ENCODE measurements around the gene CACNB2.

Gene CACNB2

DNA sequence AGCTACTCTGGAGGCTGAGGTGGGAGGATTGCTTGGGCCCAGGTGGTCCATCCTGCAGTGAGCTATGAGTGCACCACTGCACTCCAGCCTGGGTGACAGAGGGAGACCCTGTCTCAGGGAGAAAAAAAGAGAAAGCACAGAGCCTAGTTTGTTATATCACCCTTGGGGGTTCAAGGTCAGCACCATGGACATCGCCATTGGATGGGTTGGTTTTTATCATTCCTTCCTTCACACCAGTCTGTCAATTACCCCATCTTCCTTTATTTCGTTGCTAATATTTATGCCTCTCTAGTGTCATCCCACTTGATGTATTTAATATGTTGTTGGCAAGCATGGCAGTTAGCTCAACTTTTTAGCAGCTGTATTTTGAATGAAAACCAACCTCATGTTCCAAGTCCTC is 328.9 kb downstream of the CACNB2 start:
- no peak for DNase-seq

DNA sequence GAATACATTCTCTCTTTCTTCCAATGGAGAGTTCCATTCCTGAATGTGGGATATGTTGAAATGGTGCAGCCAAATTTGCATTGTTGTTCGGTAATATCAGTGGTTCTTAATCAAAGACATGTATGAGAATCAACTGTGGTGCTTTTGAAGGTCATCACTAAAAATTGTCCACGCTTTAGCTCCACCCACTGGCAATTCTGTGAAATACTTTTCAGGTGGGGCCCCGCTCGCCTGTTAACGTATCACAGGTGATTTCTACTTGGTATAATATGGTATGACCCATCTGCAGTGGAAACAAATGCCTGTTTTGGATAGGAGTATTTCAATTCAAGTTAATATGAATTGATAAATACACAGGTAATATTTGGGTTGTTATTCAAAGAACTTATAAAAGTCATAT is 332.8 kb downstream of the CACNB2 start:
- no peak for DNase-seq

- DNase-seq = no peak
These were observed 333.3 kb downstream of the CACNB2 start for GRCh38 chr10:18473424-18474117.

DNA sequence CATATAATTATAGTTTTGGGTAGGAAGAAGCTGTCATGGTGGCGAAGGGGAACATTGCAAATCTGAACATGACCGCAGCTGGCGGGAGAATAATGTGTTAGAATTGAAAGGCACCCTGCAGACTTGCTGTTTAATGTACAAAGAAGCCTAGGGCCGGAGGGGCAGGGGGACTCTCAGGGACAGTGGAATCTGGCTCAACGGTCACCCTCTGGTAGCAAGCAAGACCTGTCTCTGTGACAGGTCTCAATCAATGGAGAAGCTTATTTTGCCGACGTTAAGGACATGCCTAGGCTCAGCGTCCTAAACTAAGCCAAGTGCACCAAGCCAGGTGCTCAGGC is 333.9 kb downstream of the CACNB2 start:
- DNase-seq = no peak

DNA sequence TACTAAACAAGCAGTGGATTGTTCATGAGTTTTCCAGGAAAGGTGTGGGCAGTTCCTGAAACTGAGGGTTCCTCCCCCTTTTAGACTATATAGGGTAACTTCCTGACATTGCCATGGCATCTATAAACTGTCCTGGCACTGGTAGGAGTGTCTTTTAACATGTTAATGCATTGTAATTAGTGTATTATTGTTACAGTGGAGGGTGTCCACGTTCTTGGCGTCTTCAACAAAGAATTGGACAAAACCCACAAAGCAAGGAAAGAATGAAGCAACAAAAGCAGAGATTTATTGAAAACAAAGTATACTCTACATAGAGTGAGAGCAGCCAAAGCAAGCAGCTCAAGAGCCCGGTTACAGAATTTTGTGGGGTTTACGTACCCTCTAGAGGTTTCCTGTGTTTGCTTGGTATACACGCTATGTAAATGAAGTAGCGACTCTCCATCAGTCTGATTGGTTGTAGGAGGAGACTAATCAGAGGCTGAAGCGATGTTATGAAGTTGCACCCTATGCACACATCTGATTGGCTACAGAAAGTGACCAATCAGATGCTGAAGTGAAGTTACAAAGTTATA is 335.9 kb downstream of the CACNB2 start:
- no peak for DNase-seq

DNA sequence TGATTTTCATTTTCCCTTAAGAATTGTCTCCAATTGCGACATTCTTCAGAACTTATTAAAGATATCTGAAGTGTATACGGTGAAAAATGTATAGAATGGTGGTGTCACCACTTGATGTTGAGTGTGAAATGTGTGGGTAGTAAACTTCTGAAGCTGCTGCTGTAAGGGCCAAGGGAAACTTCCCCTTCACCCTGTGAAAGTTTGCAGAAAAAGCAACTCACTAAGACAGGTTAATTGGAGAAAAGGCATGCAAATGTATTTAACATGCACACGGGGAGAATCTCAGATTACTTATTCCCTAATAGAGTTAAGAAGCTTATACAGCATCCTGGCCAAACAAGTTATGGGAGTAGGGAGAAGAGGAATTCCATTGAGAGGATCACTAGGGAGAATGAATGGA is 338.1 kb downstream of the CACNB2 start:
- DNase-seq = no peak

GRCh38 chr10:18479502-18479901 is 339.3 kb downstream of the CACNB2 start:
- no peak for DNase-seq

GRCh38 chr10:18483516-18484186 is 343.4 kb downstream of the CACNB2 start:
- DNase-seq = no peak

DNA sequence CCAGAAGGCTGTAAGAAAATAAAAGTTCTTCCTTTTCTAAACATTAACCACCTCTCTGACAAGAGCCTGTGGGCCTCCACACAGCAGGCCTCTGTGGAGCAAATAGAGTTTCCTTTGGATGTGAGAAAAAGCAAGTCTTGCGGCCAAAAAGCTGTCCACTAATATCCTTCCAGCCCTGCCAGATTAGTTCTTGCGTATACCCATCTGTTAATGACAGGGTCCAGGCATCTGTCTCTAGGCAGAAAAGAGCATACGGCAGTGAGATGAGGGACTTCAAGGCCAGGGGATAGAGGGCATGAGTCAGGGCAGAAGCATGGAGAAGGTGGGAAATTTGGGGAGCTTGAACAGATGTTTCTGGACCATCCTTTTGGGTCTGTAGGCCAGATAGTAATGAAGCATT is 346.2 kb downstream of the CACNB2 start:
- no peak for DNase-seq

DNA sequence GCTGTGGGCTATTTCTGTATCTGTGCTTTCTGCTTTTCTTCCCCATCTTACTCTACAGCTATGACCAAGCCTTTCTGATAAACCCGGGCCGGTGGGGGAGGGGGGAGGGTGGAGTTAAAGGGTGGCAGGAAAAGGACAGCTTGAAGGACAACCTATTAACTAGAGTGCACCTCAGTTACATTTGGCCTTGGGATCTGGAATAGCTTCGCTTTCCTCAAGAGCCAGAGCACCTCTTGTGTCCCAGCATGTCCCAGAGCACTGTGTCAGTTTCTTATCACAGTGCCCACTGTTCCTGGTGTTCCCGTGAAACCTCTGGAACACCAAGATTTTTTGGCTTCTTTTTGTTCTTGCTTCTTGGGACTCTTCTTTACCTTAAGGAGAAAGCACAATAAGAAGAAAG is 350.5 kb downstream of the CACNB2 start:
- DNase-seq = no peak

DNA sequence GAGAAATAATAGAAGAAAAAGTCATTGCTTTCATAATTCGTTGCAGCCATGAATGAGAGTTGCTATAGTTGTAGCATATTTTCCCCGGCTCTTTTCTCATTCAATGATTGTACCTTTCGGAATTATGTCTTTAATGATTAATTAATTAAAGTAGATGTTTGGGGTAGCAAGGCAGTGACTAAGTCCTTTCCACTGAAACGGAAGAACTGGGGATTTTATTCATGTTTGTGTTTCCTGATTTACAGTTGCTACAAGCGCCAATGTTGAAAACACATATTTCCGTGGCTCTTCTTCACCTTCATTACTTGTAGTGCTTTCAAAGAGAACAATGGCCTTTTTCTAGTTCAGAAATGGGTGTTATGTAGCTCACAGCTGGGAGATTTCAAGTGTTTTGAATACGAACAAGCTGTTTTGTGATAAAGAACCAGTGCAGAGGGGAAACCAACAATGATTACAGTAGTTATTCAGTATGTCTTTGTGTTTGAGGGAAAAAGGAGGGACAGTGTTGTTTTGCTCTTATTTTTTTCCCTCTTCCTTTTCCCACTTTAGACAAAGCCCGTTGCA is 357.7 kb downstream of the CACNB2 start:
- DNase-seq = no peak

DNA sequence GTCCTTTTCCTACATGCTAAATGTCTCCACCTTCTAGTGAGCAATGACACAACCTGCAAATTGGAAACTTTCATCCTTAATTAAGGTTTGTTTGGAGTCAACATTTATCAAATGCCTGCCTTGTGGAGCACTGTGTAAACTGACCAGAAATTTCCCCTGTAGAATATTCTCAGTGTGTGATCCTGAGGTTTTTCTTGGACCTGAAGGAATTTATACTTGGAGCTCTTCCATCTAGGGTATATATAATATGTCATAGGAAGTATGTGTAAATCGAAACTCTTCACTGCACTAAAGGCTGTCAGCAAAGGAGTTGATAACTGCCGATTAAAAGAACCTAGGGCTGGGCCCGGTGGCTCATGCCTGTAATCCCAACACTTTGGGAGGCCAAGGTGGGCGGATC is 358.8 kb downstream of the CACNB2 start:
- no peak for DNase-seq

DNA sequence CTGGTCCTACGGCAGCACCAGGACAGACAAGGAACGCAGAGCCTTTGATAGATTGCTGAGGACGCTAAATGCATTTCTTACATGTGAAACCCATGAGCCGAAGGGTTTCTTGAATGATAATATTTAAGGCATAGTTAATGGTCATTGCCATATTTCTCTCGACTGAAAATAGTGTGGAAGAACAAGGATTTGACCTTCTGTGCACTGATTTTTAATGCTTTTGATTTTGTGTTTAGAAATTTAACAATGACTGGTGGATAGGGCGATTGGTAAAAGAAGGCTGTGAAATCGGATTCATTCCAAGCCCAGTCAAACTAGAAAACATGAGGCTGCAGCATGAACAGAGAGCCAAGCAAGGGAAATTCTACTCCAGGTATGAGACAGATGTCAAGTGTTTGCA is 360.4 kb downstream of the CACNB2 start:
- no peak for DNase-seq

GRCh38 chr10:18501198-18501597 is 361.0 kb downstream of the CACNB2 start:
- DNase-seq = no peak

- no peak for DNase-seq
These were observed 361.4 kb downstream of the CACNB2 start for GRCh38 chr10:18501629-18502028.

DNA sequence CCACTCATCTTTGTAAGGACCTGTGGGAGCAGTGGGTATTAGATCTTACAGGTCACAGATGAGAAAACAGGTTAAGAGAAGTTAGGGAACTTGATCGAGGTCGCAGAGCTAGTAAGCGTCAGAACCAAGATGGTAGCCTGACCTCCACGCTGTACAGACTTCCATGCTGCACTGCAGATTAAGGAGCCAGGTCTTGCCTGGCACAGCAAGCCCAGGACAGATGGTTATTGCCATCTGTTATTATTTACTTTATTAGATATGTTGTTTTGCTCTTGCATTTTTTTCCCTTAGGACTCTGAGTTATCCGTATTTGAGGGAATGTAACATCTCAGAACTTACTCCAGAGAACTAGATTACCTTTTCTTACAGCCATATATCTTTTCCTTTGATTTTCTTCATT is 363.9 kb downstream of the CACNB2 start:
- DNase-seq = no peak

- DNase-seq = no peak
These were observed 365.4 kb downstream of the CACNB2 start for GRCh38 chr10:18505456-18506118.

DNA sequence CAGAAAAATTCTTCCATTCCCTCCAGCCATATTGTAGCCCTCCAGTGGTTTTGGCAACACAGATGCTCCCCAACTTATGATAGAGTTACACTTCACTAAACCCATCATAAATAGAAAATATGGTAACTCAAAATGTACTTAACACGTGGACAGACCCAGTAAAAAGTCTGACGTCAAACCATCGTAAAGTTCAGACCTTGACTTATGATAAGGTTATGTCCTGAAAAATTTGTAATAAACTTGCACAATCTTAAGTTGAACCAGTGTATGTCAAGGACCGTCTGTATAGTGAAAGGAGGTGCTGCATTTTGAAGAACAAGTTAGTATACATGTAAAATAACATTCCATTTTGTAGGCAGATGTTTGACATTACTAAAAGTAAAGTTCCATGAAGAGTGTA is 368.4 kb downstream of the CACNB2 start:
- DNase-seq = no peak

DNA sequence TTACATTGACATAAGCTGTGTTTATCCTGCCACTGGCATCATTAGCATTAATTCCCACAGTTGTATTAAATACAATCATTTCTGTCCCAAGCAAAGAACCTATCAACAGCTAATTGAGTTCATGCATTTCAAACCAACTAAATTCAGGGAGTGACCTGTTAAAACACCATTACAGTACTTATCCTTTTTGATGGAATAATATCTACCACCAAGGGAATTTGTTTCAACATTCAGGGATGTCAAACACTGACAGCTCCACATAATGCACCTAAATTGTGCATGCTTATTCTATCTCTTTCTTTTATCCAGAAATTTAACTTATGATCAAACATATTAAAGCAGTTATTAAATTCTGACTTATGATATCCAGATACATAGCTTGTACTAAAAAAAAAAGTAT is 374.3 kb downstream of the CACNB2 start:
- DNase-seq = no peak

DNA sequence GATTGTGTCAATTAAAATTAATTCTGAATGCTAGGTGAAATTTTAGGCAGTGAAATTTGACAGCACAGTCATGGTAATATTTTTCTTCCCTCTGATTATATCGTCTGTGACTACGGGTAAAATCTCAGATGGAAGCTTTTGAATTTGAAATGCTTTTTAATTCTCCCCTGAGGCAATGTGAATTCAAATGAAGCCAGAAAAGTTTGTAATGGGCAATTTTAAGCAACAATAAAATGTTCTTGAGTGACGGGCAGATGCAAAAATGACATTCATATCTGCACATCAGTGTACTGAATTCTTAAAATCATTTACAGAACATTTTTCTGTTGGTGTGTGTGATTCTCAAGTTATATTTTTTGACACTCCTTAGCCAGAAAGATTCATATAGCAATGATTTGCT is 376.6 kb downstream of the CACNB2 start:
- no peak for DNase-seq

DNA sequence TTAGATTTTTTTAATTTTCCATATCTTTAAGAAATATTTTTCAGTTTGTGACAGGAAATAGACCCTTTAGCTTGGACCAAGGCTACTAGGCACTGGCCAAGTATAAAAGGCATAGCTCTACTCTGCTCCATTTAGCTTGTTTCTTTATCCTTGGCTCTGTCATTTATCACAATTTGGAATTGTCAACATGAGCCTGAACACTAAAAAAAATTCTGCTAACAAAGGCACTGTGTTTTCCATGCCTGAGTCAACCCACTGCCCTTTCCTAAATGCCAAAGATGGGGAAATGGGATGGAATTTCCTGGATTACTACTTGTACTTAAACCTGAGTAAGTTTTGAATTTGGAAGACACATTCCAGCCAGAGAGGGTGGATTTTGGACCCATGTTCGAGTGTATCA is 382.8 kb downstream of the CACNB2 start:
- no peak for DNase-seq

GRCh38 chr10:18523858-18524257 is 383.6 kb downstream of the CACNB2 start:
- DNase-seq = no peak

- no peak for DNase-seq
These were observed 387.5 kb downstream of the CACNB2 start for GRCh38 chr10:18527687-18528086.

DNA sequence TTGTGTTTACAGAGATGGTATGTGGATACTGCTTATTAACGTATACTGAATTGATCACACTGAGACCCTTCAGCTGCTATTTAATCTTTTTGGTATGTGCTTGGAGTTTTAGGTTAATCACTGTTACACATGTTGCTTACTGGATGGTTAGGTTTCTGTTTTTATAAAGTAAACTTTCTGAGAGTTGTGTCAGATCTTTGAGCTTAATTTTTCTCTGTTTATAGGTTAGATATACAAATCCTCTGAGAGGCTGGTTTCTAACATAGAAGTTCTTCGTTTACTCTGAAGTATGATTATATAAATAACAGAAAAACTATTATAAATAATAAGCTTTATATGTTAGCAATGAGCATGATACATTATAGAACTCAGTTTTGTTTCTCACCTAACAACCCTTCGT is 388.1 kb downstream of the CACNB2 start:
- DNase-seq = no peak
